ENCODE results near the gene LEFTY2.
"Not testable (repeated sequence)": the region's sequence is repeated elsewhere in the genome, so short reads cannot be mapped to it uniquely, and the experiment has no call there.

The LEFTY2 gene

DNA sequence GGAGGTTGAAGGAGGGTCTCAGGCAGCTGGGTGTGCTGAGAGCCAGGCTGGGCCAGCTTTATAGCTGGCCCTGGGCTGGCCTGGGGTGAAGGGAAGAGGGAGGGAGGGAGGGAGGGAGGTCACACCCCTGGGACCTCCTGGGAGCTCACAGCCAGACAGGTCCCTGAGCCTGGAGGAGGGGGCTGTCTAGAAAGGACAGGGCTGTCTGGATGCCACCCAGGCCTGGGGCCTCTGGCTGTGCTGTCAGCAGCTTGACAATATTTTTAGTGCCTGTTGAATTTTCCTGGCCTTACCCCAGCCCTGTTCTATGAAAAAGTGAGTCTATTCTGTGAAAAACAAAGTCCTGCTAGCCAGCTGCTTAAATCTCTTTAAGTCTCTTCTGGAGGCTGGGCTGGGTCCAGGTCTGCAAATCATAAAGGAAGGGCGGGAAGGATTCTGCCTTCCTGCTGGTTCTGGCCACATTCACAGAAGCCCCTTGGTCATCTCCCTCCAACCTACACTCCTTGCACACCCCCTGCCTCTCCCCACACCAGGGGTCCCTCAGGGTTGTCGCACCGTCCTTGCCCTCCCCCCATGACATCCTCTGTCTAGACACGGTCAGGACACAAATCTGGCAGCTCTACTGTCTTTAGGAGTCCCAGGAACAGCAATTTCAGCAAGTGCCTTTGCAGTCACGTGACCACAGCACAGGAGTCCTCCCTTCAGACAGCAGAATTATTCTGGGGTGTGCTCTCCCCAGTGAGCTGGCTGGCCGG lies at the start of gene LEFTY2:
LEFTY2 (minus strand) TSS at position 34 of the 755 bp plus-strand sequence. CDS start 80 bp downstream, outside the sequence.
- no peak for DNase-seq (ENCODE audit: low spot score)

DNA sequence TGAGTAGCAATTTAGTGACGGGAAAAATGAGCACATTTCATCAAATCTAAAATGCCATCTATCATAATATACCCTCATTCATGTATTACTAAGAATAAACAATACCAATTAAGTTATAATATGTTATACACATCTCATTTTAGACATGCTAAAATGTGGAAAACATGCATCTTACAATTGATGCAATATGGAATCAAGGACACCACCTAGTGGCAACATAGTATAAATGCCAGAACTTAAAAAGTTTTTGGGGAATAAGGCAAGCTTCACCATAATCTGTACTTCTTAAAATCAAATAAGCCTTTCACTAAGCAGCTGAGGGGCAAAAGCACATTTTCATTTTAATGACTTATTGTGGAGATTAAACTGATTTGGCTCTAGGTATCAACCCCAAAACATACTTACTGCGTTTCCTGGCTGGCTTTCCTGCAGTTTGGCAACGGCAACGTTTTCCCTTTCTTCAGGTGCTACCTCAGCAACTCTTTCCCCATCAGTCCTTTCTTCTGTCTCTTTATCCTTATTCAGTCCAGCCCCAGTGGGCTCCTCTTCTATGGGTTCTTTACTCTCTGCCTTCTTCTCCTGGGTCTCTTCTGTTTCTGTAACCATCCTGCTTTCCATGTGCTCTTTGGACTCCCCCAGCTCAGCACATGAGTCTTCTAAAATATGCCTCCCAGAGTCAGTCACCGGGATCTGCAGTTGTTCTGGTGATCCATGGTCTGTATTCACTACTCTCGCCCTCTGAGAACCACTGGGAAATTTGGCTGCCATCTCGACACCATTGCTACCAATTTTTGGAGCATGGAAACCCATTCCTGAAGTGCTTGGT lies 46.7 kb upstream of the LEFTY2 start:
- DNase-seq (ENCODE audit: low spot score): peak; percentile 80

DNA sequence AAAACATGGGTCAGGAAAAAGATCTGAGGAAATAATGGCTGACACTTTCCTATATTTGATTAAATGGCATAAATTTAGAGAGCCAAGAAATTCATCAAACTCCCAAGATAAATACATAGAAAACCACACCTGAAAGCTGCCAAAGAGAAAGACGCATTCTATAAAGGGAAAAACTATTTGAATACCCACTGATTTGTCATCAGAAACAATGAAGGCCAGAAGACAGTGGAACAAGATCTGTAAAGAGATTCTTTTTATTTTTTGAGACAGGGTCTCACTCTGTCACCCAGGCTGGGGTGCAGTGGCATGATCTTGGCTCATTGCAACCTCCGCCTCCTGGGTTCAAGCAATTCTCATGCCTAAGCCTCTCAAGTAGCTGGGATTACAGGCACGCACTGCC lies 40.7 kb upstream of the LEFTY2 start:
- DNase-seq (ENCODE audit: low spot score): no peak

GRCh38 chr1:225980005-225980836 lies 39.2 kb upstream of the LEFTY2 start:
- DNase-seq (ENCODE audit: low spot score): no peak

DNA sequence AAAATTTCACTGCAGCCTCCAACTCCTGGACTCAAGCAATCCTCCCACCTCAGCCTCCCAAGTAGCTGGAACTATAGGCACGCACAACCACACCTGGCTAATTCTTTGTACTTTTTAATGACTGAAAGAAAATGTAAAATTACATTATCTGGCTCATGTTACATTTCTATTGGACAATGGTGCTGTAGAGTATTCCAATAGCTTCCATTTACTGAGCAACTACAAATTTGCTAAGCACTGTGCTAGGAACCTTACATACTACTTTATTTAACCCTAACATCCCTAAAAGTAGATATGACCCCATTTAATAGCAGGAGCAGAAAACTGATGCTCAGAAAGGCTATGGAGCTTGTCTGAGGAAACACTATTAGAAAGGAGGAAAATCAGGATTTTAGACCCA lies 38.4 kb upstream of the LEFTY2 start:
- no peak for DNase-seq (ENCODE audit: low spot score)

DNA sequence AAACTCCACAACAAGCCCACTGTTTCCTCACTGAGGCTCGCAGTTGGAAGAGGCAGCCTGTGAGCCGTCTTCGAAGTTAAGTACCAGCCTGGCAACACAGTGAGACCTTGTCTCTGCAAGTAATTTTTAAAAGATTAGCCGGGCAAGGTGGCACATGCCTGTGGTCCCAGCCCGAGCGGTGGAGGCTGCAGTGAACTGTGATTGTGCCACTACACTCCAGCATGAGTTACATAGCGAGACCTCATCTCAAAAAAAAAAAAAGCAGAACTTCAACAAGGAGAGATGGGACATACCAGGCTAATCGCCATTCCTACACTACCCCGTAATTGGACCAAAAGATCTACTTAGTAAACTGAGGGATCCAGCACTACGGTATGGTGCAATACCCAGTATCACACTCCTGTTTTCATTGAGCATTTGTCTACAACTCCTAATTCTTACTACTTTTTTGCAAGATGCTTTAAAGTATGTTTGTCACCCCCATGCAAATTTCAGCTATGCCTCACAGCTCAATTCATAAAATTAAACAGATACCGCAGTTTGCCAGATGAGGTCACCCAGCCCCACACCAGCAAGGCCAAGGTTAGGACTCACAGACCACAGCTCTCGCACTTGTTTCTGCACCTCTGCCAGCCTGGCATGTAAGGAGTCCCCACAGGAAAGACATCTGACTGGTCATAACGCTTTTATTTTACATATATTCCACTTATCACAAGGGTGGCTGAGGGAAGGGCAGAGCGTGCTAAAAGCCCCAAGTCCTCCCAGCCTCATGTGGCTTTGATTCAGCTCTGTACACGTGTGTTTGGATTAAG lies 37.1 kb upstream of the LEFTY2 start:
- no peak for DNase-seq (ENCODE audit: low spot score)

GRCh38 chr1:225975146-225975545 lies 34.1 kb upstream of the LEFTY2 start:
- not testable (repeated sequence) for DNase-seq (ENCODE audit: low spot score)

- DNase-seq (ENCODE audit: low spot score): no peak
Observed at GRCh38 chr1:225974454-225974853, 33.4 kb upstream of the LEFTY2 start.

- DNase-seq (ENCODE audit: low spot score): peak; percentile 77
Observed at GRCh38 chr1:225973158-225973557, 32.1 kb upstream of the LEFTY2 start.

DNA sequence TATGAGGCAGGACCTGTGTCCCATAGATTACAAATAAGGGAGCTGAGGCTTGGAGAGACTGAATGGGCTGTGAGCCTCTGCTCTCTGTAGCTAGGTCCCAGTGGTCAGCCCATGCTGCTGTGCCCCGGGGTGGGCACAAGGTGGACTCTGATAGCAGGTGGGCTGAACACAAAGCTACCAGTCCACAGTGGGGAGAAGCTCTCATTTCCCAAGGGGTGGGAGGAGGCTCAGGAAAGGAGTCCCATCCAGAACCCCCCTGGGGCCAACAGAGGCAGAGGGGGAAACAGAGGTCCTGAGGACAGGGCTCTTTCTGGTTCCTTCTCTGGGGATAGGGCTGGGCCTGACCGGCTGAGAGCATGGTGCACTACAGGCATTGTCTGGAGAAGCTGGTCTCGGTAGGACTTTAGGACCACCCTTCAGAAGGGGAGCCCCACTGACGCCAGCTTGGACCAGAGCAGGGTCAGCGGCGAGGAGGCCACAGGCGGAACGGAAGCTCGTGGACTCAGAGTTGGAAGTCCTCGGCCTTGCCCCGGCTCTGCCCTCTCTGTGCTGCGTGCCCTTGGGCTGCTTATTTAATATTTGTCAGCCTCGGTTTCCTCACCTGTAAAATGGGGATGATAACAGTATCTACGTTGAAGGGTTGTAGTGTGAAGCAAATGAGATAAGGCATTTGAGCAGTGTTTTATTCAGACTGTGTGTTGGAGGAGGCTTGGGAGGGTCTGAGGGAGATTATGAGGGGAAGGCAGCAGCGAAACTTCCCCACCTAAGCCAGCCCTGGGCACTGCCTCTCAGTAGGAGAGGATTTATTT lies 31.5 kb upstream of the LEFTY2 start:
- no peak for DNase-seq (ENCODE audit: low spot score)

DNA sequence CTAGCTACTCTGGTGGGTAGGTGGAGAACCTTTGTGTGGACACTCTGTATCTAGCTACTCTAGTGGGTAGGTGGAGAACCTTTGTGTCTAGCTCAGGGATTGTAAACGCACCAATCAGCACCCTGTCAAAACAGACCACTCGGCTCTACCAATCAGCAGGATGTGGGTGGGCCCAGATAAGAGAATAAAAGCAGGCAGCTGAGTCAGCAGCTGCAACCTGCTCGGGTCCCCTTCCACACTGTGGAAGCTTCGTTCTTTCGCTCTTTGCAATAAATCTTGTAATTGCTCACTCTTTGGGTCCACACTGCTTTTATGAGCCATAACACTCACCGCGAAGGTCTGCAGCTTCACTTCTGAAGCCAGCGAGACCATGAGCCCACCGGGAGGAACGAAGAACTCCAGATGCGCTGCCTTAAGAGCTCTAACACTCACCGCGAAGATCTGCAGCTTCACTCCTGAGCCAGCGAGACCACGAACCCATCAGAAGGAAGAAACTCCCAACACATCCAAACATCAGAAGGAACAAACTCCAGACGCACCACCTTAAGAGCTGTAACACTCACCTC lies 29.7 kb upstream of the LEFTY2 start:
- DNase-seq (ENCODE audit: low spot score): not testable (repeated sequence)

GRCh38 chr1:225969751-225970150 lies 28.7 kb upstream of the LEFTY2 start:
- DNase-seq (ENCODE audit: low spot score): not testable (repeated sequence)

GRCh38 chr1:225965231-225965630 lies 24.2 kb upstream of the LEFTY2 start:
- DNase-seq (ENCODE audit: low spot score): no peak

DNA sequence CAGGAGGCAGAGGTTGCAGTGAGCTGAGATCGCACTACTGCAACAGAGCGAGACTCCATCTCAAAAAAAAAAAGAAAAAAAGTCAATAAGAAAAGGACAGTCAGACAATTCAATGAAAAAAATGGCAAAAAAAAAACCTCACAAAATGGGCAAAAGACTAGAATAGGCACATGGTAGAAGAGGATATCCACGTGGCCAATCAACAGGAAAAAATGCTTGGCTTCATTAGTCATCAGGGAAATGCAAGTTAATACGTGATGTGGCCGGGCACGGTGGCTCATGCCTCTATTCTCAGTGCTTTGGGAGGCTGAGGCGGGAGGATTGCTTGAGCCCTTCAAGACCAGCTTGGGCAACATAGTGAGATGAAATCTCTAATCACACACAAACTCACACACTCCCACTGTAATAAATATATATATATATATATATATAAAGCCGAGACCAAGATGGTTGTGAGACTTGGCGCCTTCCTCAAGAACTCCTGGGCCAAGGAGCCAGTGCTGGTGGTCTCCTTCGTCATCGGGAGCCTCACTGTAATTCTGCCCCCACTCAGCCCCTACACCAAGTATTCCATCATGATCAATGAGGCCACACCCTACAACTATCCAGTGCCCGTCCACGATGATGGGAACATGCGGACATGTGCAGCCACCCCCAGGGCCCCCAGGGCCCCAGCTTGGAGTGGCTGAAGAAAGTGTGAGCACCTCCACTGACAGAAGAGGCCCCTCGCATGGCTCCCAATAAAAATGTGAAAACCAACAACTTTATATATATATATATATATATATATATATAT lies 22.9 kb upstream of the LEFTY2 start:
- DNase-seq (ENCODE audit: low spot score): no peak

DNA sequence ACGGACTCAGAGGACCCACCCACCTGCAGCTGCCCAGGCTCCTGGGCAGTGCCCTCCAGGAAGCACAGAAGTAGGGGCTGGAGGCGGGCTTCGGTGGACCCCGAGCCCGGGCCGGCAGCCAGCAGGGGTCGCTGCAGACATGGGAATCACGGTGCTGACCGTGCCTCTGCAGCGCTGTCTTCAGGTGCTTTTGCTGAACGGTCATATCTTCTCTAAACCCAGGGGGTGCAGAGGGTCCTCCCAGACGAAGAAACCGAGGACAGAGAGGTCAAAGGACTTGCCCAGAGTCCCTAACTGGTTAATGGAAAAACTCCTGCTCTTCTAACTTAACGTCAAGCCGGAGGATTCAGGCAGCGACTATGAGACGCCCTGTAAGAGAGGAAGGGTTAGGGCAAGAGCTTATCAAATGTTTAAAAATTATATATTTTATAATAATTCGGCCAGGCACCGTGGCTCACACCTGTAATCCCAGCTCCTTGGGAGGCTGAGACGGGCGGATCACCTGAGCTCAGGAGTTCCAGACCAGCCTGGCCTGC lies 21.5 kb upstream of the LEFTY2 start:
- peak; percentile 71 for DNase-seq (ENCODE audit: low spot score)

DNA sequence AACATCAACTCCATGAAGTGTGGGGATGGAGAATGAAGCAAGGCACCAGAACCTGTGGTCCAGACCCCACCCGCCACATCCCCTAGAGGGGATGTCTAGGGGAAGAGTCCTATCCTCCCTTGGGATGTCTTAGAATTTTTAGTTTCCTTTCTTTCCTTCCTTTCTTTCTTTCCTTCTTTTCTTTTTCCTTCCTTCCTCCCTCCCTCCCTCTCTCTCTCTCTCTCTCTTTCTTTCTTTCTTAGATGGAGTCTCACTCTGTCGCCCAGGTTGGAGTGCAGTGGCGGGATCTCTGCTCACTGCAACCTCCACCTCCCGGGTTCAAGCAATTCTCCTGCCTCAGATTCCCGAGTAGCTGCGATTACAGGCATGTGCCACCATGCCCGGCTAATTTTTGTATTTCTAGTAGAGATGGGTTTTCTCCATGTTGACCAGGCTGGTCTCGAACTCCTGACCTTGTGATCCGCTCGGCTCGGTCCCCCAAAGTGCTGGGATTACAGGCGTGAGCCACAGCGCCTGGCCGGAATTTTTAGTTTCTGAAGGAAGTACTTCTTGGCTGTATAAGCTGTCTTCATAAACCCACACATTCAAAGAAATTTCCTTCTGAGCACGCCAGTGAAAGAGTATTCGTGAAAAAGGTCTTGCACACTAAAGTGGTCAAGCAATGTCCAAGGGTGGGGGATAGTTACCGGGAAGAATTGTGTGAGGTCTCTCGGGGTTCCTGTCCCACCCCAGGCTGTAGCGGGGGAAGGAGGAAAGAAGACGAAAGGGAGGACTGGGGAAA lies 20.8 kb upstream of the LEFTY2 start:
- no peak for DNase-seq (ENCODE audit: low spot score)

GRCh38 chr1:225958041-225958440 lies 17.0 kb upstream of the LEFTY2 start:
- DNase-seq (ENCODE audit: low spot score): no peak

GRCh38 chr1:225954753-225955152 lies 13.7 kb upstream of the LEFTY2 start:
- no peak for DNase-seq (ENCODE audit: low spot score)

Data from hematopoietic multipotent progenitor cell treated with erythropoietin and hydrocortisone succinate and interleukin-3 and kit ligand, for 15 days (in vitro differentiated cells).